ENCODE measurements around the gene MNX1. TPM values are rescaled to one million over a fixed set of nuclear protein-coding genes. Genes with fewer than 3 reads are reported as not detected.

MNX1 gene
- total and polyA plus RNA-seq, 2 donors (not counting 1 experiment from before 2014, with no cell fraction given): not detected

DNA sequence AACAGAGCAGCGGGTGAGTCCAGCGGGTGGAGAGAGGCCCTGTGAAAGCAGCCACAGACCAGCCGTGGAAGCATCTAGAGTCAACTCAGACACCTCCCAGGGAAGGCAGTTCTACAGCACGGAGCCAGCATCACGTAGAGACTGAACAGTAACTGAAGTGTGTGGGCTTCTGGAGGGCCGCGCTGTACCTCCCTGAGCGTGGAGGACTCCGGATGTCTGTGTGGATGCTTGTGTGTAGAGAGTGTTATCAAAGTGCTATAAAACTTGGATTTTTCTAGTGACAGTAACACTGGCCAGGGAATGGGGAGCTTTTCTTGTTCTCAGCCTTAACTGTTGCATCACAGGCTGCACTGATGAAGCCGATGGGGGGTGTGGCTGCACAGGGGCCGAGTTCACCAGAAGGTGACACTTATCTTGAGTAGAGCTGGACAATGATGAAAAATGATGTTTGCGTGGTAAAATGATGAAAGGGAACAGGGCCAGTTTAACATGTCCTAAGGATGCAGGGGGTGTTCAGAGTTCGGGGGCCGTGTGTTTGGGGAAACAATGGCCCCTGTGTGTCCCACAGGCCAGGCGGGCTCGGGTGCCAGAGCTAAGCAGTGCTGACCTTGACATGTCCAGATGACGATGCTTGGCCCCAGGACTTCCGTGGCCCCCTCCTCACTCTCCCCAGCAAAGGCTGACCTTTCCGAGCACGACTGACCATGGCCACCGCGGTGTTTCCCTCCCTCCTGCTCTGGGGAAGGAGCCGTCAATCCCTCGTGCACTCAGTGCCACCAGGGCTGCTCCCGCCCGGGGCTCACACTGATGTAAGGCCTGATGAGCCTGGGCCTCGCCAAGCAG, 21.9 kb downstream of the MNX1 start:
- H3K4me2 ChIP-seq (ENCODE audit: extremely low read depth, insufficient read depth, low read length): no peak overlapping the region
- H3K27ac ChIP-seq (ENCODE audit: insufficient read depth, low read length): no peak overlapping the region
- H3K4me3 ChIP-seq (replicated peaks in 1 of 4; ENCODE audit: control extremely low read depth in 1 of 4, insufficient read depth in 1 of 4, low read depth in 3 of 4, low read length in 4 of 4): no peak overlapping the region
- no peaks in the 10 kb centered on the region for H3K36me3 ChIP-seq (ENCODE audit: control insufficient read depth, insufficient read depth, low read length)
- H3K4me1 ChIP-seq (ENCODE audit: control insufficient read depth, extremely low read depth, insufficient read depth, low read length): no peaks in the 10 kb centered on the region
- no peaks in the 10 kb centered on the region for H3K79me2 ChIP-seq (ENCODE audit: control insufficient read depth, insufficient read depth, low read length)
- peaks cover 12% of the 10 kb centered on the region for H3K27me3 ChIP-seq (ENCODE audit: control insufficient read depth, insufficient read depth, low read length)
- no peak for TF ChIP-seq EZH2 (IDR thresholded peaks at IDR 0.05; ENCODE audit: low read length, missing control alignments)
- TF ChIP-seq, protein P1, sequence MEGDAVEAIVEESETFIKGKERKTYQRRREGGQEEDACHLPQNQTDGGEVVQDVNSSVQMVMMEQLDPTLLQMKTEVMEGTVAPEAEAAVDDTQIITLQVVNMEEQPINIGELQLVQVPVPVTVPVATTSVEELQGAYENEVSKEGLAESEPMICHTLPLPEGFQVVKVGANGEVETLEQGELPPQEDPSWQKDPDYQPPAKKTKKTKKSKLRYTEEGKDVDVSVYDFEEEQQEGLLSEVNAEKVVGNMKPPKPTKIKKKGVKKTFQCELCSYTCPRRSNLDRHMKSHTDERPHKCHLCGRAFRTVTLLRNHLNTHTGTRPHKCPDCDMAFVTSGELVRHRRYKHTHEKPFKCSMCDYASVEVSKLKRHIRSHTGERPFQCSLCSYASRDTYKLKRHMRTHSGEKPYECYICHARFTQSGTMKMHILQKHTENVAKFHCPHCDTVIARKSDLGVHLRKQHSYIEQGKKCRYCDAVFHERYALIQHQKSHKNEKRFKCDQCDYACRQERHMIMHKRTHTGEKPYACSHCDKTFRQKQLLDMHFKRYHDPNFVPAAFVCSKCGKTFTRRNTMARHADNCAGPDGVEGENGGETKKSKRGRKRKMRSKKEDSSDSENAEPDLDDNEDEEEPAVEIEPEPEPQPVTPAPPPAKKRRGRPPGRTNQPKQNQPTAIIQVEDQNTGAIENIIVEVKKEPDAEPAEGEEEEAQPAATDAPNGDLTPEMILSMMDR (conservative IDR thresholded peaks at IDR 0.05 in 1 of 2, IDR thresholded peaks at IDR 0.05 in 1 of 2; ENCODE audit: low read depth in 1 of 2, low read length in 2 of 2): no peak
- H3K9me3 ChIP-seq (ENCODE audit: control insufficient read depth, insufficient read depth, low read depth, low read length): no peaks in the 10 kb centered on the region
- no peak overlapping the region for H2AFZ ChIP-seq (ENCODE audit: low read length)
- no peak overlapping the region for H3K9ac ChIP-seq (ENCODE audit: insufficient read depth, low read length)
- no peak for DNase-seq (ENCODE audit: low read depth in 2 of 2)
- no peaks in the 10 kb centered on the region for H4K20me1 ChIP-seq (ENCODE audit: control insufficient read depth, extremely low read depth, insufficient read depth, low read length)

DNA sequence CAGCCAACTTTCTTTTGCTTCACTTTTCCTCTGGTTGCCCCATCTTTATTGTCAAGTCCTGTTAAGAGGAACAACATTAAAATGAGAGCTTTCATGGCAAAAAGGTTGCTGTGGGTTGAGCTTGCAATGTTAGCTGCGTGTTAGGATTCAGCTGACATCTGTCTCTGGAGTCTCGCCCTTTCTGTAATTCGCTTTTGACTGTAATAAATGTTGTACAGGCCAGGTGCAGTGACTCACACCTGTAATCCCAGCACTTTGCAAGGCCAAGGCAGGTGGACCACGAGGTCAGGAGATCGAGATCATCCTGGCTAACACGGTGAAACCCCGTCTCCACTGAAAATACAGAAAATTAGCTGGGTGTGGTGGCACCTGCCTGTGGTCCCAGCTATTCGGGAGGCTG, 24.1 kb downstream of the MNX1 start:
- no peaks in the 10 kb centered on the region for H3K36me3 ChIP-seq (ENCODE audit: control insufficient read depth, insufficient read depth, low read length)
- DNase-seq (ENCODE audit: low read depth in 2 of 2): no peak
- no peak overlapping the region for H2AFZ ChIP-seq (ENCODE audit: low read length)
- H3K9ac ChIP-seq (ENCODE audit: insufficient read depth, low read length): no peak overlapping the region
- no peaks in the 10 kb centered on the region for H3K27me3 ChIP-seq (ENCODE audit: control insufficient read depth, insufficient read depth, low read length)
- no peaks in the 10 kb centered on the region for H3K79me2 ChIP-seq (ENCODE audit: control insufficient read depth, insufficient read depth, low read length)
- H3K4me1 ChIP-seq (ENCODE audit: control insufficient read depth, extremely low read depth, insufficient read depth, low read length): no peaks in the 10 kb centered on the region
- no peak overlapping the region for H3K4me3 ChIP-seq (replicated peaks in 1 of 4; ENCODE audit: control extremely low read depth in 1 of 4, insufficient read depth in 1 of 4, low read depth in 3 of 4, low read length in 4 of 4)
- no peak overlapping the region for H3K27ac ChIP-seq (ENCODE audit: insufficient read depth, low read length)
- H3K9me3 ChIP-seq (ENCODE audit: control insufficient read depth, insufficient read depth, low read depth, low read length): no peaks in the 10 kb centered on the region
- no peak for TF ChIP-seq EZH2 (IDR thresholded peaks at IDR 0.05; ENCODE audit: low read length, missing control alignments)
- TF ChIP-seq, protein P1 (conservative IDR thresholded peaks at IDR 0.05 in 1 of 2, IDR thresholded peaks at IDR 0.05 in 1 of 2; ENCODE audit: low read depth in 1 of 2, low read length in 2 of 2): no peak
- H3K4me2 ChIP-seq (ENCODE audit: extremely low read depth, insufficient read depth, low read length): no peak overlapping the region
- H4K20me1 ChIP-seq (ENCODE audit: control insufficient read depth, extremely low read depth, insufficient read depth, low read length): no peaks in the 10 kb centered on the region

DNA sequence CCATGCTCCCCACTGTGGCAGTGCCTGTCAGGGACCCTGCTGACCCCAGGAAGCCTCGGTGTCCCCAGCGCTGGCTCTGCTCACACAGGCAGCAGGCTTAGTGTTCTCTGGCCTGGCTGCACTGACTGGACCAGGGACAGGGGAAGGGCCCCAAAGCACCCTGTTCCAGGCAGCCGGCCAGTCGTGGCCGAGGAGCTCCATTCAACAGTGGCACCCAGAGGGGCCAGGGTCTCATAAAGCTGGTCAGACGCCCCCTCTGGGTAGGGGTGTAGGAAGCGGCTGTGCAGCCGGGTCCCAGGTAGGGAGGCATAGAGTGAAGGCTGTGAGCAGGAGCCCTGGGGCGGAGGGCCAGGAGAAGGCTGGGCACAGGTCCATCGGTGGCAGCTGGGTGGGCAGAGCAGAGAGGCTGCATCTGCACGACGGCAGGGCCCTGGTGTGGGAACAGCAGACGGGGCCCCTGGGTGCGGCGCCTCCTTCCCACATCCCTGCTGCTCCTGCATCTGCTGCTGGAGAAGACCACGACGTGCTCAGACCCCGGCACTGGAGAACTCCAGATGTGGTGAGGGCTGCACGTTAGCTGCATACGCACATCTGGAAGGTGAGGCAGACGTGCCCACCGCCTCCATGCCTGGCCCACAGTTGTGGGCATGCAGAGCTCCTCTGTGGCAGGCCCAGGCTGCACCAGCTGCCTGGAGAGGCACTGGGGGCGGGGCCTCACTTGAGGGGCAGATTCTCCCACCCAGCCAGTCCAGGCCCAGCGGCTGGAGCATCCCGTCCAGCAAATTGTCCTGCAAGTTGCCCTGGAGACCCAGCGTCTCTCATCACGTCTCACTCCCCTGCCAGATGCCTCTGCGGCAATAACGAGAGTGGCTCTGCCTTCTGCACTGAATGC, 25.1 kb downstream of the MNX1 start:
- TF ChIP-seq, protein P1 (conservative IDR thresholded peaks at IDR 0.05 in 1 of 2, IDR thresholded peaks at IDR 0.05 in 1 of 2; ENCODE audit: low read depth in 1 of 2, low read length in 2 of 2): no peak
- no peak for TF ChIP-seq EZH2 (IDR thresholded peaks at IDR 0.05; ENCODE audit: low read length, missing control alignments)
- Histone ChIP-seq H3K27me3 (ENCODE audit: control insufficient read depth, insufficient read depth, low read length) (no peaks in the 10 kb centered on the region), H4K20me1 (ENCODE audit: control insufficient read depth, extremely low read depth, insufficient read depth, low read length) (no peaks in the 10 kb centered on the region), H2AFZ (ENCODE audit: low read length) (no peak overlapping the region), H3K4me1 (ENCODE audit: control insufficient read depth, extremely low read depth, insufficient read depth, low read length) (no peaks in the 10 kb centered on the region), H3K9me3 (ENCODE audit: control insufficient read depth, insufficient read depth, low read depth, low read length) (no peaks in the 10 kb centered on the region), H3K27ac (ENCODE audit: insufficient read depth, low read length) (no peak overlapping the region), H3K9ac (ENCODE audit: insufficient read depth, low read length) (no peak overlapping the region), H3K79me2 (ENCODE audit: control insufficient read depth, insufficient read depth, low read length) (no peaks in the 10 kb centered on the region), H3K36me3 (ENCODE audit: control insufficient read depth, insufficient read depth, low read length) (no peaks in the 10 kb centered on the region), H3K4me2 (ENCODE audit: extremely low read depth, insufficient read depth, low read length) (no peak overlapping the region), H3K4me3 (replicated peaks in 1 of 4; ENCODE audit: control extremely low read depth in 1 of 4, insufficient read depth in 1 of 4, low read depth in 3 of 4, low read length in 4 of 4) (no peak overlapping the region)
- no peak for DNase-seq (ENCODE audit: low read depth in 2 of 2)

All from fibroblast of lung (primary cell).